OCI-LY7 (cell line): ENCODE measurements around the gene MOB3B.

ENCODE experiments used
- EZH2phosphoT487 ChIP-seq: fragments of 200-600 bp; sonication (generic); IDR thresholded peaks from 2 replicates; pipeline ENCODE4 v1.6.1; 2018; ENCODE audit warnings: low read depth, borderline replicate concordance, mild to moderate bottlenecking, mixed run types, antibody characterized with exemption, low read length, moderate library complexity, mixed read lengths
- TF ChIP-seq, protein P1 (sequence below): fragments of 200-600 bp; sonication (generic); conservative IDR thresholded peaks from 2 replicates; pipeline ENCODE4 v1.5.1; 2014; ENCODE audit warnings: mild to moderate bottlenecking, antibody characterized with exemption, low read length, moderate library complexity, mixed read lengths

DNA sequence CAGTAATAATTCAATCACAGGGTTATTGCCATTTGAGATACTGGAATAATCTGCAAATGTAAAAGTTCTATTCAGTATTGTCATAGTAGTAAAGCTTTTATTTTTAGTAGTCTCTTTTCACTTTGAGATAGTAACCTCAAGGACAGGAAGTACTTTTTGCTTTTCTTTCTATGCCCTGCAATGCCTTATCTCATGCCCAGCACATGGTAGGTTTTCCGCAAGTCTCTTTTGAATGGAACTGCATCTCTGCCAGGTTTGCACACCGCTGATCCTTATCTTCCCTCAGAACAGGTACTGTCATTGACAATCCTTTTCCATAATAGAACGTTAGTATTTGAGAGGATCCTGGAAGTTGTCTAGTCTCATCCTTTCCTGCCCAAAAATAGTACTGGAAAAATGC is 97.3 kb downstream of the MOB3B start:
- TF ChIP-seq, protein P1, sequence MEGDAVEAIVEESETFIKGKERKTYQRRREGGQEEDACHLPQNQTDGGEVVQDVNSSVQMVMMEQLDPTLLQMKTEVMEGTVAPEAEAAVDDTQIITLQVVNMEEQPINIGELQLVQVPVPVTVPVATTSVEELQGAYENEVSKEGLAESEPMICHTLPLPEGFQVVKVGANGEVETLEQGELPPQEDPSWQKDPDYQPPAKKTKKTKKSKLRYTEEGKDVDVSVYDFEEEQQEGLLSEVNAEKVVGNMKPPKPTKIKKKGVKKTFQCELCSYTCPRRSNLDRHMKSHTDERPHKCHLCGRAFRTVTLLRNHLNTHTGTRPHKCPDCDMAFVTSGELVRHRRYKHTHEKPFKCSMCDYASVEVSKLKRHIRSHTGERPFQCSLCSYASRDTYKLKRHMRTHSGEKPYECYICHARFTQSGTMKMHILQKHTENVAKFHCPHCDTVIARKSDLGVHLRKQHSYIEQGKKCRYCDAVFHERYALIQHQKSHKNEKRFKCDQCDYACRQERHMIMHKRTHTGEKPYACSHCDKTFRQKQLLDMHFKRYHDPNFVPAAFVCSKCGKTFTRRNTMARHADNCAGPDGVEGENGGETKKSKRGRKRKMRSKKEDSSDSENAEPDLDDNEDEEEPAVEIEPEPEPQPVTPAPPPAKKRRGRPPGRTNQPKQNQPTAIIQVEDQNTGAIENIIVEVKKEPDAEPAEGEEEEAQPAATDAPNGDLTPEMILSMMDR, result no peak
- TF ChIP-seq EZH2phosphoT487, result no peak
